AG08396 (cell line): ENCODE data around the gene SH3GL1.

Experiments
- DNase-seq: peaks from one replicate; pipeline ENCODE4 v3.0.0; 2012; ENCODE audit warnings: low spot score, mixed read lengths

SH3GL1 gene

GRCh38 chr19:4396949-4397783 lies 3.2 kb downstream of the SH3GL1 start:
- no peak for DNase-seq

DNA sequence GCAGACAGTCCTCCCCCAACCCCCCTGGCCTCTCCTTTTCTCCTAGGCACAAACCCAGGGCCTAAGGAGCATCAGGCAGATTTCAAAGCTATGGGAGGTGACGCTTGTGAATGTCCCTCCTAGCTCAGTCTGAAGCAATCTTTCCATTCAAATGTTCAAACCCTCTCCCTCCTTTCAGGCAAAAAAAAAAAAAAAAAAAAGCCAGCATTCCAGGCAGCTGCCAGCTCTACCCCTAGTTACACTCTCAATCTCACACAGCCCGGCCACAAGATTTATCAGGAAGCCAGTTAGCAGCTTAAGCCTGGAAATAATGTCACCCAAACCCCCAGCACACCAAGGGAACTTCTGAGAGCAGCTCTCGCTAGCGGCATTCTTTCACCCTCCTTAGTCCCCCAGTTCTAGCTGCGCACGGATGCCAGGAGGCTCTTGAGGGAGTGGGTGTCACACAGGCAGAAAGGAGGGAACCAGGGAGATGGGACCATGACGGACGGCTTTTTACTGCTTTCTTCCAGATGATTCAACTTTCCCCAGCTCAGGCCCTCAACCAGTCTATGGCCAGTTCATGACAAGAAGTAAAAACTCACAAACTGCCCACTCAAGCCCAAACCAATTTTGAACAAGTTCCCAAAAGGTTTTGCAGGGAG lies 6.3 kb downstream of the SH3GL1 start:
- no peak for DNase-seq

DNA sequence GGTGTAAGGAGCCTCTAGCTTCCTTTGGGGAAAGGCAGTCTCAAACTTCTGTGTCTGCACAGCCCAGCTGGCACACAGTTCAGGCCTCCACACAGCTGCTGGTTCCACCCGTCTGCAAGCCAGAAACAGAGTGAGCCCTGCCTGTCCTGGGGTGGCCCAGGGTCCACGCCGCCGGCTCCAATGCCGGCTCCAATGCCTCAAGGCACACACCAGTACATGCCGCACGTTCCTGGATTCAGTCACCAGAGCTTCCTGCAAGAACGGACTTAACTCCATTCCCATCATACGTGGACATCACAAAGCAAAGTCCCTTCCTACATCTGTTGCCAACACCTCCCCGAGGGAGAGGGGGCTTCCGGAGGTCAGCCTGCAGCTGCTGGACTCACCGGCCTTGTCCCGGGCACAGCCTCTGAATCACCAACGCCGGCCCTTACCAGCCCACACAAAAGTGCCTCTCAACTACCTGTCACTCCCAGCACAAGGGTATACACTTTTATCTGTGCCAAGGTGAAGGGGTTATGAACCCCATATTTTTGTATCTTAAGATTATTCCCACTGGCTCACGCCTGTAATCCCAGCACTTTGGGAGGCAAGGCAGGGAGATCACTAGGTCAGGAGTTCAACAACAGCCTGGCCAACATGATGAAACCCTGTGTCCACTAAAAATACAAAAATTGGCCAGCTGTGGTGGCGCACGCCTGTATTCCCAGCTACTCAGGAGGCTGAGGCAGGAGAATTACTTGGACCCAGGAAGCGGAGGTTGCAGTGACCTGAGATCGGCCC lies 8.5 kb downstream of the SH3GL1 start:
- no peak for DNase-seq

GRCh38 chr19:4391306-4391693 lies 9.0 kb downstream of the SH3GL1 start:
- no peak for DNase-seq

DNA sequence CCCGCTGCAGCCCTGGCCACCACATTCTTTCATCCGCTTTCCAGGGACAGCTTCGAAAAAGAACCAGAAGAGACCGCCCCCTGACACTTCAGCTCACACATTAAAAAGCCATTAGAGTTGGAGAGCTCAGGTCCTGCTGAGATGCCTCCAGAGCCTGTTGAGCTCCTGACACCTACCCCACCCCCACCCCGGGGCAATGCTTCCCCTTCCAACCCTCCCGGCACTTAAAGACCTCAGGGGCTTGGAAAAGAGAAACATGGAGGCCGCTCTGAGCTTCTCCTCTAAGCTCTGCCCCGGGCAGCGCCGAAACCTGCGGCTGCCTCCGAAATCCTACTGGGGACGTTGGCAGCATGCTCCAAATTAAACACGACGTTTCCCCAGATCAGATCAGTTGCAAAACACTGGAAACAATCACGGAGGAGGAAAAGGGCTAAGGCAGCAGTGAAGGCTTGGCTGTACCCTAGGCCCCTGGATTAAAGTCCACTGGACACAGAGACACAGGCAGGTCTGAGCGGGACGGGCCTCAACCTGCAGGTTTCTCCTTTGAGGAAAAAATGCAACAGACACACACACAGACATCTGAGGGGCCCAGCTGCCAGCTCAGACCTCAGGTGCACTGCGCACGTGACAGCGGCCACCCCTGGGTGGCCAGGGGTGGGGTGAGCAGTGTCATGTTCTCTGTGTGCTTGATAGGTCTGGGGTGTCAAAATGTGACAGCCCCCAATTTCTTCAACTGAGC lies 9.6 kb downstream of the SH3GL1 start:
- DNase-seq = no peak

GRCh38 chr19:4390017-4390566 lies 10.3 kb downstream of the SH3GL1 start:
- DNase-seq = no peak

DNA sequence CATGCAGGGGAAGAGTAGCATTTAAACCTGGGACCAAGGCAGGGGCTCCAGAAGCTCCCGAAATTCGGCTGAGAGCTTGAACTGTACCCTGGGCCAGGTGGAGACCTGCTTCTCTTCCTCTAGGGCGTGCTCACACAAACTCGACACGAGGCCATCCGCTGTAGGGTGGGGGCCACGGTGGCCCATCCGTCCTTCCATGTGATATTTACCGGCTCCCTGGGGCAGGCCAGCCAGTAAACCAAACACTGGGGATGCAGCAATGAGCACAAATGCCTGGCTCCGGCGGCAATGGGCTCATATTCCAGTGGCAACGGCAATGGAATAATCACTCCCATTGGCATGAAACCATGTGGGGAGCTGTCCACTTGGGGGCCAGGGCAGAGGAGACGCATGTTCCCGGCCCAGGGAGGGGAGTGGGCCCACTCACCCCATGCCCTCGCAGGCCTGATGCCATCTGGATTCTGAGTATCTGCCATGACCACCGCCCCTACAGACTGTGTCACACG lies 10.8 kb downstream of the SH3GL1 start:
- no peak for DNase-seq

GRCh38 chr19:4389064-4389375 lies 11.3 kb downstream of the SH3GL1 start:
- DNase-seq = no peak

- DNase-seq = no peak
These were observed 11.8 kb downstream of the SH3GL1 start for GRCh38 chr19:4388337-4389063.

- DNase-seq = no peak
These were observed 14.1 kb downstream of the SH3GL1 start for GRCh38 chr19:4386041-4386782.

- DNase-seq = no peak
These were observed 14.9 kb downstream of the SH3GL1 start for GRCh38 chr19:4385291-4386040.

DNA sequence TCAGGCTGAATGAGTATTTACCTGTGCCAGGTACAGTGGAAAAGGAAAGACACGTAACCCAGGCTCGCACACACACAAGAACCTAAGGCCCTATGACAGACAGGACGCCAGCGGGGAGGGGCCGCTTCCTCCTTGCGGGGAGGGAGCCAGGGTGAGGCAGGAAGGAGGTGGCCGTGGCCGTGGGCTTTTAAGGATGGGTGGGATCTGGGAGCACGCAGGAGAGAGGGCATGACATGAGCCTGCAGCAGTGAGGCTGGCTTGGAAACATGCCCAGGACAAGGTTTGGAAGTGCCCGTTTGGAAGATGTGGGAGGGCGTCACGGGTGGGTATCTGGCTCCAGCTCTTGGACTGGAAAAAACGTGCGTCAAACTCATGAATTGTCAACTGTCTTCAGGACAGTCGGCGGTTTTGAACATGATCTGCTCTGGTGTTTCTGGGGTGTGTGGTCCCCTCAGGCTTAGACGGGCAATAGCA lies 20.1 kb downstream of the SH3GL1 start:
- DNase-seq = no peak

GRCh38 chr19:4379383-4380253 lies 20.7 kb downstream of the SH3GL1 start:
- no peak for DNase-seq

GRCh38 chr19:4378886-4379285 lies 21.5 kb downstream of the SH3GL1 start:
- DNase-seq = no peak

DNA sequence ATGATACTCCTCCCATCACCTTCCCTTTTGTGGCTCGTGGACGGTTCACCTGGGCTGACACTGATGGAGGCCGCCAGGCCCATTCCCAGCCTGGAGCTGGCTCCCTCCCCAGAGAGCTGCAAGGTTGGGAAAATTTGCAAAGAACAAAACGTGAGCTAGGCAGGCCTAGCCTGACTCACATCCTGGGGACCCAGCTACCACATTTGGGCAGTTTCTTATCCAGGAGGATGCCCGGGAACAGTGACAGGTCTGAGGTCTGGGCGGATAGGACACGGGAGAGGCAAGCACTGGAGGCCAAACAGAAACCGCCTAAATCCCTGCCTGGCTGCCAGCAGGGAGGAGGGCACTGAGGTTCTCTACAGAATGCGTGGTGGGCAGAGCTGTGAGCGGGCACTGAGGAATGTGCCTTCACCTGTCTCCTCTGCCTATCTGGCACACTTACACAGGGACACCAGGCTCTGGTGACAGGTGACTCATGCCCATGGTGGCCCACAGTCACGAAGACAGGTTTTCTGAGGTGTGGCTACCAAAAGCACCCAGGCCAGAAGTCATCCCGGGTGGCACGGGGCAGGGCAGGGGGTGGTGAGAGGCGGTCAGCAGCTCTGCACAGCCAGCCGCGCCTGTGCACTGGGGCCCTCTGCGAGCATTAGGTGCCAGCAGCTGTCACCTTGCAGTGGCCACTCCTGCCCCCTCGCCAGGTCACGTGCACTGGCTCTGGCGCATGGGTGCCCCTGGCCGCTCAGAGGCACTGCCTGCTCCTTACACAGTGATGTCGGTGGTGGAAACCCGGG lies 23.2 kb downstream of the SH3GL1 start:
- DNase-seq = no peak

DNA sequence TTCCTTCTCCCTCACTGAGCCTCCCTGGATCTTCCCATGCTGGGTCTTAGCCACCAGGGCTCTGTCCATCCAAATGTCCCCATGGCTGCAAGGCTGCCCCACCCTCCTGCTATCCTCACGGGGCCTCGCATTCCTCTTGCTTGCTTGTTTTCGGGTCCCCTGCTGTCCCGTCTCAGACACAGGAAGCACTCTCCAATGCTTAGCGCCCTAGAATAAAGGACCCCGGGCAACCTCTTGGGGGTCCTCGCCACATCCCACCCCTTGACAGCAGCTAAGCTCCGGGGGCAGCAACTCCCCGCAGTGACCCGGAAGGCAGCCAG lies 23.7 kb downstream of the SH3GL1 start:
- no peak for DNase-seq

DNA sequence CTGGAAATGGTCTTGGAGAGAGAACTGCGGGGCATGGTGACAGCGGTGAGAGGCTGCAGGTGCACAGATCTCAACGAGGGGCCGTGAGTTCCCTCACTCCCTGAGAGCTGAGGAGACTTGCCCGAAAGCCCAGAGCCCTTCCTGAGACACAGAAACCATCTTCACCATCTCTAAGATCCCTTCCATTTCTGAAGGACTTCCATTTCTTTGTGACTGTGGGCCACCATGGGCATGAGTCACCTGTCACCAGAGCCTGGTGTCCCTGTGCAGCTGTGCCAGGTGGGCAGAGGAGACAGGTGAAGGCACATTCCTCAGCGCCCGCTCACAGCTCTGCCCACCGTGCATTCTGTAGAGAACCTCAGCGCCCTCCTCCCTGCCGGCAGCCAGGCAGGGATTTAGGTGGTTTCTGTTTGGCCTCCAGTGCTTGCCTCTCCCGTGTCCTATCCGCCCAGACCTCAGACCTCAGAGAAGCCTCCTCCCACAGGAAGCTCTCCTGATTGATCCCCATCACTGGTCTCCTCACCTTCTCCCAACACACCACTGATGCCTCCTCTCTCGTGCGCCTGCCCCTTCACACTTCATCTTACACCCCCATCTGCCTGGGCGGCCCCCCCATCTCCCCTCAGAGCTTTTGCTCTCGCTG lies 24.2 kb downstream of the SH3GL1 start:
- DNase-seq = no peak
